SU-DHL-6 (cell line): ENCODE data around the gene PDE4D.

Source experiments
- CTCF ChIP-seq: fragments of 200-600 bp; sonication (generic); IDR thresholded peaks from one replicate; pipeline ENCODE4 v1.5.1; 2017; ENCODE audit warnings: antibody characterized with exemption, mild to moderate bottlenecking, low read length, moderate library complexity; ENCODE audit not compliant: insufficient read depth, poor library complexity, severe bottlenecking
- EZH2phosphoT487 ChIP-seq: fragments of 200-600 bp; sonication (generic), shearing (Covaris generic); conservative IDR thresholded peaks from 2 replicates; pipeline ENCODE4 v1.6.1; 2018; ENCODE audit warnings: mild to moderate bottlenecking, antibody characterized with exemption, low read length, moderate library complexity, mixed read lengths

DNA sequence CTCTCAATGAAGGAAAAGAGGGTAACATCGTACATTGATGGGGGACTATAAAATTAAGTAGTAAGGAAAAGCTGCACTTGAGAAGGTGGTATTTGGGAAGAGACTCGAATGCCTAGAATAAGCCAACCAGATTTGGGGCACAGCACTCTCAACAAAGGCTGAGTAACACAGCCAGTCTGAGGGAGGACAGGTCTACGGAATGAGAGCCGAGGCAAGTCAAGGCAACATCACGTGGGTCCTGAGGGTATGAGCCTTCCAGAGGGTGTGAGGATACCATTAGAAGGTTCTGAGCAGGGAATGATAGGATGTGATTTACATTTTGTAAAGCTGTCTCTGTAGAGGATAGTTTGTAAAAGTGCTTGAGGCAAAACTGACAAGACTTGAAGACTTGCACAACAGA lies 876.6 kb downstream of the PDE4D start:
- TF ChIP-seq CTCF (no peak), EZH2phosphoT487 (no peak)
